Uterus (tissue), 4 donors: ENCODE measurements around the gene ZFPL1. TPM values are rescaled to one million over a fixed set of nuclear protein-coding genes. Genes with fewer than 3 reads are reported as not detected.

Source experiments
- DNase-seq, 2 donors: peaks; one replicate each; pipeline ENCODE4 v3.0.0-alpha.2; 2019 to 2020
- H3K27ac ChIP-seq, 2 donors: fragments of 200-600 bp; sonication (generic); 1 replicate in 1 of 2; 2 replicates in 1 of 2; pipeline ENCODE4 v1.5.1; 2016 to 2018
- H3K27me3 ChIP-seq, 2 donors: fragments of 200-600 bp; sonication (generic); one replicate each; pipeline ENCODE4 v1.5.1; 2018 to 2019; ENCODE audit warnings: control low read depth in 1 of 2
- H3K36me3 ChIP-seq, 2 donors: fragments of 200-600 bp; sonication (generic); one replicate each; pipeline ENCODE4 v1.5.1; 2019; ENCODE audit warnings: control low read depth in 1 of 2
- H3K4me1 ChIP-seq, 2 donors: fragments of 200-600 bp; sonication (generic); one replicate each; pipeline ENCODE4 v1.5.1; 2018 to 2019; ENCODE audit warnings: control low read depth in 1 of 2
- H3K4me3 ChIP-seq, 2 donors: fragments of 200-600 bp; sonication (generic); 1 replicate in 1 of 2; 2 replicates in 1 of 2; pipeline ENCODE4 v1.5.1; 2018 to 2019; ENCODE audit warnings: mild to moderate bottlenecking in 1 of 2
- H3K9me3 ChIP-seq, 2 donors: fragments of 200-600 bp; sonication (generic); one replicate each; pipeline ENCODE4 v1.5.1; 2019; ENCODE audit warnings: control low read depth in 1 of 2
- CTCF ChIP-seq, 4 experiments: fragments of 200-600 bp in 2 of 4; fragments of 450-650 bp in 2 of 4; sonication (generic) in 2 of 4; IDR thresholded peaks; one replicate each; pipeline ENCODE4 v1.5.1; 2016 to 2019; ENCODE audit warnings: antibody characterized with exemption in 4 of 4, mild to moderate bottlenecking in 2 of 4, moderate library complexity in 1 of 4
- POLR2A ChIP-seq, 2 donors: fragments of 450-650 bp; IDR thresholded peaks; one replicate each; pipeline ENCODE4 v1.6.1; 2016; ENCODE audit warnings: antibody characterized with exemption in 2 of 2, mild to moderate bottlenecking in 1 of 2, moderate library complexity in 1 of 2
- intact Hi-C: fragments of 100-400 bp; cut with DNase I; formaldehyde crosslinking; loops from one replicate; pipeline ENCODE4 v1.15.1; 2023; ENCODE audit warnings: low total_unique reads
- total RNA-seq, 4 donors: library from RNA; depleted of rRNA in 3 of 4; stranded (reverse); fragments of >200 nt in 3 of 4; gene quantifications; one replicate each; pipeline versions ENCODE4 v1.1.0 to v1.2.4, GENCODE V29; 2014 to 2023
- donor health status: DM: yes; HTN: yes; CAD: no.

ZFPL1 gene
- total RNA-seq, 4 donors from 2014 or later, result 9.0 to 37.5 (median 24.5) TPM

GRCh38 chr11:65131417-65131776 lies 47.4 kb downstream of the ZFPL1 start:
- Histone ChIP-seq H3K27ac (no peak overlapping the region), H3K36me3 (no peaks in the 10 kb centered on the region), H3K4me1 (peaks cover 0 to 13% of the 10 kb centered on the region in 2 donors)

GRCh38 chr11:65131895-65132237 lies 47.8 kb downstream of the ZFPL1 start:
- no peak for TF ChIP-seq POLR2A (IDR thresholded peaks at IDR 0.05)
- no peak for TF ChIP-seq CTCF (IDR thresholded peaks at IDR 0.05)
- Histone ChIP-seq H3K36me3 (no peaks in the 10 kb centered on the region), H3K4me3 (no peak overlapping the region), H3K9me3 (no peaks in the 10 kb centered on the region), H3K27ac (no peak overlapping the region), H3K27me3 (no peaks in the 10 kb centered on the region), H3K4me1 (peaks cover 0 to 13% of the 10 kb centered on the region in 2 donors)
- no peak for DNase-seq
- intact Hi-C loops, result no loop called here

More at GRCh38 chr11:65131417-65131776, 47.4 kb downstream of the ZFPL1 start:
- H3K9me3 ChIP-seq, result no peaks in the 10 kb centered on the region
- TF ChIP-seq POLR2A (IDR thresholded peaks at IDR 0.05) (no peak), CTCF (IDR thresholded peaks at IDR 0.05) (no peak)
- H3K4me3 ChIP-seq, result no peak overlapping the region
- peak in 1 of 2 donors; percentile 4 for DNase-seq
- intact Hi-C loops, result no loop called here
- no peaks in the 10 kb centered on the region for H3K27me3 ChIP-seq

- DNase-seq, result peak in 1 of 2 donors; percentile 15
- no peaks in the 10 kb centered on the region for H3K36me3 ChIP-seq
- TF ChIP-seq CTCF (IDR thresholded peaks at IDR 0.05) (no peak), POLR2A (IDR thresholded peaks at IDR 0.05) (no peak)
Measured at GRCh38 chr11:65132238-65132987, 48.4 kb downstream of the ZFPL1 start.

GRCh38 chr11:65132988-65133700 lies 49.1 kb downstream of the ZFPL1 start:
- peak; percentile 28 to 32 for DNase-seq

More at GRCh38 chr11:65132238-65132987, 48.4 kb downstream of the ZFPL1 start:
- Histone ChIP-seq H3K9me3 (no peaks in the 10 kb centered on the region), H3K27ac (no peak overlapping the region), H3K4me3 (no peak overlapping the region), H3K27me3 (no peaks in the 10 kb centered on the region), H3K4me1 (peaks cover 0 to 13% of the 10 kb centered on the region in 2 donors)
- intact Hi-C loops, result no loop called here

More at GRCh38 chr11:65132988-65133700, 49.1 kb downstream of the ZFPL1 start:
- Histone ChIP-seq H3K36me3 (no peaks in the 10 kb centered on the region), H3K27ac (peak overlapping the region; percentile 96 to 97), H3K9me3 (no peaks in the 10 kb centered on the region), H3K4me3 (peak overlapping the region; percentile 57 to 64), H3K4me1 (peaks cover 0 to 13% of the 10 kb centered on the region in 2 donors), H3K27me3 (no peaks in the 10 kb centered on the region)
- TF ChIP-seq CTCF (IDR thresholded peaks at IDR 0.05) (no peak), POLR2A (IDR thresholded peaks at IDR 0.05) (no peak)
- intact Hi-C loops, result no loop called here
